HG02678 (cell line): Measurements from ENCODE around the gene CD247.

ENCODE experiments used
- ATAC-seq: cut with Tn5 transposase; IDR thresholded peaks from one replicate; pipeline ENCODE4 v1.9.1; 2021; ENCODE audit warnings: mild to moderate bottlenecking, moderate library complexity; ENCODE audit not compliant: unreplicated experiment

The CD247 gene

DNA sequence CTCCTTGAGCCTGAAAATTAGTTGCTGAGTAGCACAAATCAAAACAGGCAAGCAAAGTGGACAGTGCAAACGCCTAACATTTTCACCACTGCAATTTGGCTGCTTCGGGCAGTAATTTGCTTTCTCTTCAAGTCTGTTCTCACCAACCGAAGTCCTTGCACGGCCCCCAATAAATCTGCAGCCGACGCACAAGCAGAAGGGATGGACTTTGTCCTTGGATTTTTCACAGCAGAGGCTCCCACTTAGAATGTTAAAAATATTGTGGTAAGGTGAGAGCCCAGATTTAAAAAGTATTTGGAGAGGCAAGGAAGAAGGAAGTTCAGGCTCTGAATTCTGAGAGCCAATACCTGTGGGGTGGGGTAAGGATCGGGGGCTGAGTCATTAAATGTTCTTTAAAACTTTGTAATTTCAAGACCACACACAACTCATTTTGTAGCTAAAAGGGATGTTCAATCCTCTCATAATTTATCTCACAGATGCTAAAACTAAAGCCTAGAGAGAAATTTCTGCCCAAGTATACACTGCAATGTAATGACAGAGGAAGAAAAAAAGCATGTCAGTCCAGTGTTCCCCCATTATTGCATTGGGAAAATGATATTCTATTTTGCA, 6.2 kb downstream of the CD247 start:
- ATAC-seq: no peak

- ATAC-seq: no peak
Measured at GRCh38 chr1:167511374-167511986, 6.8 kb downstream of the CD247 start.

- no peak for ATAC-seq
Measured at GRCh38 chr1:167510881-167511280, 7.4 kb downstream of the CD247 start.

- no peak for ATAC-seq
Measured at GRCh38 chr1:167510244-167510643, 8.1 kb downstream of the CD247 start.

- no peak for ATAC-seq
Measured at GRCh38 chr1:167509587-167509986, 8.7 kb downstream of the CD247 start.

DNA sequence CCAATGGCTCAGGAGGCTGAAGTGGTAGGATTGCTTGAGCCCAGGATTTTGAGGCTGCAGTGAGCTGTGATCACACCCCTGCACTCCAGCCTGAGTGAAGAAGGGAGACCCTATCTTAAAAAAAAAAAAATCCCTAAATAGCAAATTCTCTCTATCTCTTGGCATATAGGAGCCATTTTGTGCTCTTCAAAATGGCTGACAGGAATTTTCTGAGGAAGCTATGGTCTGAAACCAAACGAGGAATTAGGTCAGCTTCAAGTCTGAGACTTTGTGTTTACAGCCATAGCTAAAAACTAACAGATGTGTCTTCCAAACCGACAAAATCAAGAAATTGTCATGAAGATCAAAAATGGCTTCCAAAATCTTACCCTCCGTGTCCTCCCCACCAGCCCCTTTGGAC, 10.6 kb downstream of the CD247 start:
- ATAC-seq: no peak

GRCh38 chr1:167504467-167504827, 13.9 kb downstream of the CD247 start:
- no peak for ATAC-seq

GRCh38 chr1:167503626-167504466, 14.5 kb downstream of the CD247 start:
- no peak for ATAC-seq

DNA sequence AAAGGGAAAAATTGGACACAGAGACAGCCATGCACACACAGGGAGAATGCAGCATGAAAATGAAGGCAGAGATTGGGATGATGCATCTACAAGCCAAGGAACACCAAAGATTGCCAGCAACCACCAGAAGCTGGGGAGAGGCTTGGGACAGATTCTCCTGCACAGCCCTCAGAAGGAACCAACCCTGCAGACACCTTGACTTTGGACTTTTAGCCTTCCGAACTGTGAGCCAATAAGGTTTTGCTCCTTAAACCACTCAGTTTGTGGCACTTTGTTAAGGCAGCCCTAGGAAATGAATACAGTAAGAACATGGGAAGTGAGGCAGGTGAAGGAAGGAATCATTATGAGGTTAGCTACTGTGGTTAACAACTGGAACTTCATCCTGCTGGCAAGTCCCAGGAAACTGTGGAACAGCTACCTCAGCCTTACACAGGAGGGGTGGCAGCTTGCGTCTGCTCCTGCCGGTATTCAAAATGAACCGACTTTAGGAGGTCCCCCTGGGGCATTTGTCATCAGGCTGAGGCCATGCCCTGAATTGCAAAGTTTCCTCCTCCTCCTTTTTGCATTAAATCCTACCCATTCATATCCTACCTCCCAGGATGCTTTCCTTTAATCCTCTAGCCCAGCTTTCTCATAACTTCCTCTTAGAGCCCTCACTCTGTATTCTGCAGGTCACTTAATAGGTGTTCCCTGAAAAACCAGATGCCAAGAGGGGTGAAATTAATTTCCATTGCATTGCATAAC, 15.4 kb downstream of the CD247 start:
- ATAC-seq: no peak

DNA sequence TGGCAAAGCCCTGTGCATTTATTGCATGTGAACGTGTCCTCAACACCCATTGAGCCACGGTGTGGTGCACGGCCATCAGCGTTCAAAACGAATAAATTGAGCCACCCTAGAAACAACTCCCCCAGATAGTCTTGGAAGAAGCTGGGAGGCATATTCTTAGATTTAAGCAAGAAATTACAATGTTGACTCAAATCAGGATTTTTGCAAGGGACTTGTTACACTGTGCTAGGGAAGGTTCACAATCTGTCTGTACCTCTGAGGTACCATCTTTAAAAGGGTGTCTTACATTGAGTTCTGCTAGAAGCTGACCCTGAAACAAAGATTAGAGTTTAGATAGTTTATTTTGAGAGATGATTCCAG, 16.2 kb downstream of the CD247 start:
- ATAC-seq: no peak

- ATAC-seq: no peak
Measured at GRCh38 chr1:167501515-167502191, 16.7 kb downstream of the CD247 start.

GRCh38 chr1:167500283-167500860, 18.0 kb downstream of the CD247 start:
- ATAC-seq: no peak

DNA sequence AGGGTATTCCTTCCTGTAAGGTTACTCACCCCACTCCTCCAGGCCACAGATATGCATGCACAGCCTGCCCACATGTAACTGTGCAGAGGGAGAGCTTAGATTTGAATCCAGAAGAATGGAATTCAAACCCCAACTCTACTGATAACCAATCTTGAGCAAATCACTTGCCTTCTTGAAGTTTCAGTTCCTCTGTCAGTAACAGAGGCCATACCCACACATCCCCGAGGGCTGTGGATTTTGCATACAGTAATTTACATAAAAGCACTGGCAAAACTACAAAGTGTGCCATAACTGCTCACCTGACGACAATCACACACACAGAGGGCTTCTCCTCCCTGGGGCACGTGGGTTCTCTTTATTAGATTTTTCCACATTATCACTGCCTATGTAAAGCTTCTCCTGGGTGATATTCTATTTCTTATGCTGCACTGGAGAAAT, 18.6 kb downstream of the CD247 start:
- ATAC-seq: peak; percentile 99

GRCh38 chr1:167499106-167499505, 19.2 kb downstream of the CD247 start:
- ATAC-seq: peak; percentile 3

DNA sequence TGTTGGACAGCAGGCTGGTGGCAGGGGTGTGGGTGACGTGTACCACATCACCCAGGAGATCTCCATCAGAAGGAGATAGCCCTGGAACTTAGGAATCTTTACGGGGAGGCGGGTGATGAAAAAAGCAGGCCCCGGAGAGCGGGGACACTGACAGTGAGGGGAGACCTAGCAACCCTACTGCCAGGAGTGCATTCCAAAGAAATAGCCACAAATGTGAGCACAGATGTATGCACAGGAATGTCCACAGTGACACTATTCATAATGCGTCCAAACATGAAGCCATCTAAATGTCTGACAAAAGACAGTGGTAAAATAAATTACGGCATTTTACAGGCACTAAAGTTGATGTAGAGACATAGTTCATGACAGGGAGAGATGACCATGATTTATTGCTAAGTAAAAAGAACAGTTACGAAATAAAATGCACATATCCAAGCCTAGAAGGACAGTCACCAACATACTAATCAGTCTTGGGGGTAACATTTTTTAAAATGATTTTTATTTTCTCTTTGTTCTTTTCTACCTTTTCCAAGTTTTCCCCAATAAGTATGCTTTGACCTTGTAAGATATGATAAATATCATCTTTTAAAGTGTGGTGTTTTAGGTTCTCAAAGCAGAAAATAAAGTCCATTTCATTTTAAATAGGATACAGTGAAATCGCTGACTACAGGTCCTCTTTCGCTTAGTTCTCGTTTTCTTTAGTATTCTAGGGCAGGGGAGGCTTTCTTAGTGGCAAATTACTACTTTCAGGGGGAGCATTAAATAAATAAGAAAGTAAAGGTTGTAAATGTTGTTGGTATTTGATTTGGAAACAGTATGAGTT, 21.3 kb downstream of the CD247 start:
- ATAC-seq: no peak

GRCh38 chr1:167493372-167493771, 25.0 kb downstream of the CD247 start:
- ATAC-seq: no peak

GRCh38 chr1:167492481-167492910, 25.8 kb downstream of the CD247 start:
- ATAC-seq: no peak

- ATAC-seq: no peak
Measured at GRCh38 chr1:167491586-167492461, 26.5 kb downstream of the CD247 start.

GRCh38 chr1:167490765-167491164, 27.6 kb downstream of the CD247 start:
- no peak for ATAC-seq
